GM23338 (cell line): ENCODE data around the gene UTP3. TPM values are rescaled to one million over a fixed set of nuclear protein-coding genes. Genes with fewer than 3 reads are reported as not detected.

ENCODE experiments used
- ATAC-seq: fragments of 200-7000 bp; cut with Tn5 transposase; 3 replicates; pipeline ENCODE4 v1.9.1; 2020
- DNase-seq: peaks from one replicate; pipeline ENCODE4 v3.0.0-alpha.2; 2015; ENCODE audit warnings: low spot score
- H2AFZ ChIP-seq: fragments of 200-600 bp; sonication (generic); 2 replicates; pipeline ENCODE4 v1.8.0; 2016; ENCODE audit warnings: antibody characterized with exemption, mild to moderate bottlenecking, moderate library complexity
- H3F3A ChIP-seq: fragments of 200-600 bp; sonication (generic); replicated peaks from 2 replicates; pipeline ENCODE4 v1.8.0; 2017; ENCODE audit warnings: antibody characterized with exemption, mixed run types, low read depth
- H3K27ac ChIP-seq: fragments of 200-600 bp; sonication (generic); 2 replicates; pipeline ENCODE4 v1.6.1; 2016; ENCODE audit warnings: low read depth
- H3K27me3 ChIP-seq: fragments of 200-600 bp; sonication (generic); 2 replicates; pipeline ENCODE4 v1.8.0; 2016; ENCODE audit warnings: mild to moderate bottlenecking, mixed run types, moderate library complexity; ENCODE audit not compliant: insufficient read depth
- H3K36me3 ChIP-seq: fragments of 200-600 bp; sonication (generic); 2 replicates; pipeline ENCODE4 v1.8.0; 2016; ENCODE audit warnings: mild to moderate bottlenecking; ENCODE audit not compliant: insufficient read depth
- H3K4me1 ChIP-seq: fragments of 200-600 bp; sonication (generic); 2 replicates; pipeline ENCODE4 v1.8.0; 2016; ENCODE audit warnings: mild to moderate bottlenecking, moderate library complexity; ENCODE audit not compliant: insufficient read depth
- H3K4me2 ChIP-seq: fragments of 200-600 bp; sonication (generic); 2 replicates; pipeline ENCODE4 v1.7.1; 2017; ENCODE audit warnings: mixed run types
- H3K4me3 ChIP-seq: fragments of 200-600 bp; sonication (generic); 2 replicates; pipeline ENCODE4 v1.6.1; 2016; ENCODE audit warnings: mixed run types
- H3K79me2 ChIP-seq: fragments of 200-600 bp; sonication (generic); replicated peaks from 2 replicates; pipeline ENCODE4 v1.8.0; 2017; ENCODE audit warnings: mild to moderate bottlenecking; ENCODE audit not compliant: insufficient read depth
- H3K9me2 ChIP-seq: fragments of 200-600 bp; sonication (generic); 2 replicates; pipeline ENCODE4 v1.8.0; 2017; ENCODE audit not compliant: insufficient read depth
- H4K20me1 ChIP-seq: fragments of 200-600 bp; sonication (generic); replicated peaks from 2 replicates; pipeline ENCODE4 v1.8.0; 2017; ENCODE audit warnings: mild to moderate bottlenecking; ENCODE audit not compliant: insufficient read depth
- H3K27ac Mint-ChIP-seq: 2 replicates; pipeline ENCODE4 v1.8.0; 2020; ENCODE audit warnings: inconsistent platforms, mild to moderate bottlenecking, moderate library complexity, mixed read lengths
- H3K27me3 Mint-ChIP-seq: 3 replicates; pipeline ENCODE4 v1.8.0; 2022; ENCODE audit warnings: low read depth, mild to moderate bottlenecking, moderate library complexity, mixed read lengths, inconsistent platforms; ENCODE audit not compliant: insufficient read depth, poor library complexity
- H3K36me3 Mint-ChIP-seq: 3 replicates; pipeline ENCODE4 v1.8.0; 2021; ENCODE audit warnings: low read depth, mild to moderate bottlenecking, inconsistent platforms, moderate library complexity, mixed read lengths
- H3K4me1 Mint-ChIP-seq: 3 replicates; pipeline ENCODE4 v1.8.0; 2020; ENCODE audit warnings: mild to moderate bottlenecking, inconsistent platforms, mixed read lengths
- H3K4me3 Mint-ChIP-seq: 3 replicates; pipeline ENCODE4 v1.8.0; 2021; ENCODE audit warnings: moderate library complexity, mild to moderate bottlenecking, inconsistent platforms, mixed read lengths
- H3K9me3 Mint-ChIP-seq: 3 replicates; pipeline ENCODE4 v1.8.0; 2020; ENCODE audit warnings: moderate library complexity, mild to moderate bottlenecking, inconsistent platforms, mixed read lengths
- CREB1 ChIP-seq: fragments of 250-450 bp; sonication (Bioruptor Pico); IDR thresholded peaks from 2 replicates; pipeline ENCODE4 v1.5.0; 2020; ENCODE audit warnings: low read depth, mild to moderate bottlenecking, moderate library complexity
- CTCF ChIP-seq, 2 experiments: fragments of 200-600 bp in 1 of 2; sonication (generic) in 1 of 2; conservative IDR thresholded peaks; 2 replicates each; pipeline versions ENCODE4 v1.5.1 to v1.6.1; 2016 to 2017; ENCODE audit warnings: antibody characterized with exemption in 2 of 2, low read depth in 2 of 2, mild to moderate bottlenecking in 2 of 2, moderate library complexity in 1 of 2
- EZH2 ChIP-seq: fragments of 200-600 bp; sonication (generic); IDR thresholded peaks from one replicate; pipeline ENCODE4 v1.8.0; 2017; ENCODE audit warnings: antibody characterized with exemption, mild to moderate bottlenecking, low read depth; ENCODE audit not compliant: unreplicated experiment
- JUNB ChIP-seq: IDR thresholded peaks from one replicate; pipeline ENCODE4 v1.6.1; 2016; ENCODE audit warnings: antibody characterized with exemption; ENCODE audit not compliant: unreplicated experiment
- NANOG ChIP-seq: IDR thresholded peaks from 2 replicates; pipeline ENCODE4 v1.6.1; 2016; ENCODE audit warnings: antibody characterized with exemption, borderline replicate concordance
- POLR2AphosphoS5 ChIP-seq: IDR thresholded peaks from 2 replicates; pipeline ENCODE4 v1.6.1; 2016; ENCODE audit warnings: antibody characterized with exemption, low read depth
- REST ChIP-seq: IDR thresholded peaks from one replicate; pipeline ENCODE4 v1.6.1; 2018; ENCODE audit warnings: antibody characterized with exemption; ENCODE audit not compliant: unreplicated experiment
- ZNF114 ChIP-seq: fragments of 250-450 bp; sonication (Bioruptor Pico); IDR thresholded peaks from 2 replicates; pipeline ENCODE4 v1.5.0; 2020; ENCODE audit warnings: mild to moderate bottlenecking, moderate library complexity
- polyA plus RNA-seq: library from polyadenylated mRNA; unstranded; fragments of >200 nt; fragmentation: Nextera tagmentation; extraction: Ambion mirVana; gene quantifications from 2 replicates; pipeline ENCODE4 v1.2.1, GENCODE V29; 2016
- total RNA-seq: library from RNA; depleted of rRNA; stranded (reverse); fragments of >200 nt; shearing (Covaris generic); gene quantifications from 2 replicates; pipeline ENCODE4 v1.2.3, GENCODE V29; 2014

The UTP3 gene
- total and polyA plus RNA-seq, 2 experiments from 2014 or later, result 36.9 to 44.3 TPM

GRCh38 chr4:70671091-70671490 lies 17.2 kb upstream of the UTP3 start:
- ATAC-seq (no peak), DNase-seq (no peak)
- Histone ChIP-seq H2AFZ (no peak overlapping the region), H3K4me1 (no peaks in the 10 kb centered on the region), H3K27me3 (no peaks in the 10 kb centered on the region), H3K36me3 (no peaks in the 10 kb centered on the region), H3K9me2 (no peaks in the 10 kb centered on the region), H3K27ac (no peak overlapping the region), H3K4me3 (no peak overlapping the region), H4K20me1 (no peaks in the 10 kb centered on the region), H3F3A (no peaks in the 10 kb centered on the region), H3K4me2 (no peak overlapping the region), H3K79me2 (no peaks in the 10 kb centered on the region)
- no peaks in the 10 kb centered on the region for H3K27me3 Mint-ChIP-seq
- H3K36me3 Mint-ChIP-seq, result no peaks in the 10 kb centered on the region
- no peaks in the 10 kb centered on the region for H3K4me1 Mint-ChIP-seq
- H3K9me3 Mint-ChIP-seq, result no peaks in the 10 kb centered on the region
- H3K27ac Mint-ChIP-seq, result no peak overlapping the region
- H3K4me3 Mint-ChIP-seq, result no peak overlapping the region
- TF ChIP-seq CTCF (conservative IDR thresholded peaks at IDR 0.05; ENCODE audit: low read depth in 2 of 2), result no peak

- Histone ChIP-seq H3K4me3 (no peak overlapping the region), H3K4me1 (no peaks in the 10 kb centered on the region), H3K36me3 (no peaks in the 10 kb centered on the region), H3F3A (no peaks in the 10 kb centered on the region), H2AFZ (0 out of 2 replicates have a peak overlapping the region, but pooled peaks have one; percentile 3), H3K4me2 (no peak overlapping the region), H3K27me3 (no peaks in the 10 kb centered on the region), H3K79me2 (no peaks in the 10 kb centered on the region), H3K27ac (no peak overlapping the region), H4K20me1 (no peaks in the 10 kb centered on the region), H3K9me2 (no peaks in the 10 kb centered on the region)
- no peak for DNase-seq
- Mint-ChIP-seq H3K9me3 (no peaks in the 10 kb centered on the region), H3K4me1 (no peaks in the 10 kb centered on the region), H3K27ac (no peak overlapping the region), H3K27me3 (no peaks in the 10 kb centered on the region), H3K4me3 (no peak overlapping the region), H3K36me3 (no peaks in the 10 kb centered on the region)
- no peak for TF ChIP-seq NANOG
- no peak for TF ChIP-seq POLR2AphosphoS5
- no peak for TF ChIP-seq EZH2
- ATAC-seq, result no peak
Observed at GRCh38 chr4:70674191-70674590, 14.1 kb upstream of the UTP3 start.

GRCh38 chr4:70674731-70675130 lies 13.6 kb upstream of the UTP3 start:
- H3K27ac ChIP-seq, result no peak overlapping the region
- H3K4me3 ChIP-seq, result no peak overlapping the region
- H3K79me2 ChIP-seq, result no peaks in the 10 kb centered on the region
- H3K36me3 Mint-ChIP-seq, result no peaks in the 10 kb centered on the region
- H3K27me3 ChIP-seq, result no peaks in the 10 kb centered on the region
- H3K4me3 Mint-ChIP-seq, result no peak overlapping the region
- H3K4me1 ChIP-seq, result no peaks in the 10 kb centered on the region
- no peak overlapping the region for H2AFZ ChIP-seq
- H3K36me3 ChIP-seq, result no peaks in the 10 kb centered on the region
- no peaks in the 10 kb centered on the region for H4K20me1 ChIP-seq
- no peak overlapping the region for H3K4me2 ChIP-seq
- H3F3A ChIP-seq, result no peaks in the 10 kb centered on the region
- ATAC-seq, result no peak
- H3K27ac Mint-ChIP-seq, result no peak overlapping the region
- H3K4me1 Mint-ChIP-seq, result no peaks in the 10 kb centered on the region
- H3K27me3 Mint-ChIP-seq, result no peaks in the 10 kb centered on the region
- H3K9me2 ChIP-seq, result no peaks in the 10 kb centered on the region
- no peaks in the 10 kb centered on the region for H3K9me3 Mint-ChIP-seq
- DNase-seq, result no peak
- TF ChIP-seq CREB1 (CRISPR knock-in tag) (no peak), ZNF114 (CRISPR knock-in tag) (no peak), JUNB (no peak), REST (no peak), CTCF (conservative IDR thresholded peaks at IDR 0.05; ENCODE audit: low read depth in 2 of 2) (no peak), NANOG (no peak)
